K562 (cell line): ENCODE data around the gene PRKCE.

Experiments used
- EHMT2 ChIP-seq: fragments of 450-650 bp; IDR thresholded peaks from 2 replicates; pipeline ENCODE4 v1.6.1; 2018; ENCODE audit warnings: antibody characterized with exemption
- TF ChIP-seq, protein P1 (sequence below), 3 experiments: IDR thresholded peaks in 2 of 3; conservative IDR thresholded peaks in 1 of 3; 2 replicates each; pipeline ENCODE4 v1.5.1; 2011 to 2012; ENCODE audit warnings: low read length in 3 of 3, mild to moderate bottlenecking in 3 of 3, control low read depth in 2 of 3, improper control_type of control experiment in 1 of 3, inconsistent platforms in 1 of 3, low read depth in 1 of 3, mixed read lengths in 1 of 3, moderate library complexity in 1 of 3; ENCODE audit not compliant: insufficient read depth in 2 of 3

DNA sequence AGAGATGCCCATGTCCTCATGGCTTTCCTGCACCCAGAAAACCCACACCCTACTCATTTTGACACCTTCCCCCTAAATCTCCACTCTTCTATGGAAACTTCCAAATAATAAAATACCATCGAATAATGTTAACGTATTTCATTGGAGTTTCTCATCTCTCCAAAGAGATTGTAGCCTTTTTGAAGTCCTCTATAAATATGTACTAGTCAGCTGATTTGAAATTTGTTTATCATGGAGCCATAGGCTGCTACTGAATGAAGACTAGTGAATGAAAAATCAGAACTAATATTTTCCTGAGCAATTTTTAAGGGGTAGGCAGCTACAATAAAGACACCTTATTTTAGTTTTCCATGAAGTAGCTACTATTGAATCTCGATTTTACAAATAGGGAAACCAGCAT lies 419.6 kb downstream of the PRKCE start:
- TF ChIP-seq EHMT2 = no peak
- TF ChIP-seq, protein P1, sequence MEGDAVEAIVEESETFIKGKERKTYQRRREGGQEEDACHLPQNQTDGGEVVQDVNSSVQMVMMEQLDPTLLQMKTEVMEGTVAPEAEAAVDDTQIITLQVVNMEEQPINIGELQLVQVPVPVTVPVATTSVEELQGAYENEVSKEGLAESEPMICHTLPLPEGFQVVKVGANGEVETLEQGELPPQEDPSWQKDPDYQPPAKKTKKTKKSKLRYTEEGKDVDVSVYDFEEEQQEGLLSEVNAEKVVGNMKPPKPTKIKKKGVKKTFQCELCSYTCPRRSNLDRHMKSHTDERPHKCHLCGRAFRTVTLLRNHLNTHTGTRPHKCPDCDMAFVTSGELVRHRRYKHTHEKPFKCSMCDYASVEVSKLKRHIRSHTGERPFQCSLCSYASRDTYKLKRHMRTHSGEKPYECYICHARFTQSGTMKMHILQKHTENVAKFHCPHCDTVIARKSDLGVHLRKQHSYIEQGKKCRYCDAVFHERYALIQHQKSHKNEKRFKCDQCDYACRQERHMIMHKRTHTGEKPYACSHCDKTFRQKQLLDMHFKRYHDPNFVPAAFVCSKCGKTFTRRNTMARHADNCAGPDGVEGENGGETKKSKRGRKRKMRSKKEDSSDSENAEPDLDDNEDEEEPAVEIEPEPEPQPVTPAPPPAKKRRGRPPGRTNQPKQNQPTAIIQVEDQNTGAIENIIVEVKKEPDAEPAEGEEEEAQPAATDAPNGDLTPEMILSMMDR (IDR thresholded peaks at IDR 0.05 in 2 of 3, conservative IDR thresholded peaks at IDR 0.05 in 1 of 3; ENCODE audit: insufficient read depth in 2 of 3, low read depth in 1 of 3, low read length in 3 of 3) = no peak
